ENCODE measurements around the gene OTOF. TPM values are rescaled to one million over a fixed set of nuclear protein-coding genes. Genes with fewer than 3 reads are reported as not detected.
A peak's percentile ranks its signal among the peaks of the same experiment; 100 is the strongest.

OTOF gene
- total RNA-seq, 1 donor = not detected

DNA sequence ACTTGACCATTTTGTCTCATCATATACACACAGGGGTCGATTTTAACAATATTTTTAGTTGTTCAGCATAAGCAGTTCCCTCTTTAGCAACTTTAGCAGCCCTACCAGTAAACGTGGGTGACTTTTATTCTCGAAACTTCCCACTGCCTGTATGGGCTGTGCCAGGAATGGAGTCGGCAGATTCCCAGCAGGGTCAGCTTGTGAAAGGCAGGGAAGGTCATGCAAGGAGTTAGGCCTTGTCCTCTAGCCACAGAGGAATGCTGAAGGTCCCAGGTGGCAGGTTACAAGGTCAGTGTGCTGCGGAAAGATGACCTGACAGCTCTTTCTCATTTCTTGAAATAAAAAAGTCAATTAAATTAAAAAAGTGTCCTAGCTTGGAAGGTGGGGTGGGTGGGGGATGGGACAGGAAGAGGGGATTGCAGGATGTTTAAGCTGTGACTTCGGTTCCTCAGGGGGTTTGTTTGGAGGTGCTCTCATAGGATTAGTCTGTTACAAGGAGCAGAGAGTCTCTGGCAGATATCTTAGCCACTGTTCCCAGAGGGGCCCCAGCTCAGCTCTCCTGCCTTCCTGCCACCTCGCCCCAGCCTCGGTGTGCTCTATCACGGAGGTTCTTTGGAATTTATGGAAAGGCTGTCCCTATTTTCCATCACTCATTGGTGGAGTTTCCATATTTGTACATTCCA, 54.8 kb downstream of the OTOF start:
- Histone ChIP-seq H3K4me2 (ENCODE audit: insufficient read depth, low read length) (no peak overlapping the region), H3K36me3 (ENCODE audit: insufficient read depth, low read length) (no peaks in the 10 kb centered on the region), H3K9me3 (ENCODE audit: low read depth, low read length) (no peaks in the 10 kb centered on the region), H2AFZ (ENCODE audit: low read length) (no peak overlapping the region), H3K4me1 (ENCODE audit: insufficient read depth, low read length) (no peaks in the 10 kb centered on the region), H3K27ac (ENCODE audit: low read depth, low read length) (no peak overlapping the region), H3K27me3 (ENCODE audit: insufficient read depth, low read length) (peaks cover 6% of the 10 kb centered on the region), H3K4me3 (ENCODE audit: insufficient read depth, low read length) (no peak overlapping the region), H4K20me1 (ENCODE audit: insufficient read depth, low read length) (no peaks in the 10 kb centered on the region), H3K79me2 (ENCODE audit: insufficient read depth, low read length) (no peaks in the 10 kb centered on the region)
- DNase-seq (ENCODE audit: insufficient read length, low spot score, missing footprints) = no peak
- TF ChIP-seq, protein P1, sequence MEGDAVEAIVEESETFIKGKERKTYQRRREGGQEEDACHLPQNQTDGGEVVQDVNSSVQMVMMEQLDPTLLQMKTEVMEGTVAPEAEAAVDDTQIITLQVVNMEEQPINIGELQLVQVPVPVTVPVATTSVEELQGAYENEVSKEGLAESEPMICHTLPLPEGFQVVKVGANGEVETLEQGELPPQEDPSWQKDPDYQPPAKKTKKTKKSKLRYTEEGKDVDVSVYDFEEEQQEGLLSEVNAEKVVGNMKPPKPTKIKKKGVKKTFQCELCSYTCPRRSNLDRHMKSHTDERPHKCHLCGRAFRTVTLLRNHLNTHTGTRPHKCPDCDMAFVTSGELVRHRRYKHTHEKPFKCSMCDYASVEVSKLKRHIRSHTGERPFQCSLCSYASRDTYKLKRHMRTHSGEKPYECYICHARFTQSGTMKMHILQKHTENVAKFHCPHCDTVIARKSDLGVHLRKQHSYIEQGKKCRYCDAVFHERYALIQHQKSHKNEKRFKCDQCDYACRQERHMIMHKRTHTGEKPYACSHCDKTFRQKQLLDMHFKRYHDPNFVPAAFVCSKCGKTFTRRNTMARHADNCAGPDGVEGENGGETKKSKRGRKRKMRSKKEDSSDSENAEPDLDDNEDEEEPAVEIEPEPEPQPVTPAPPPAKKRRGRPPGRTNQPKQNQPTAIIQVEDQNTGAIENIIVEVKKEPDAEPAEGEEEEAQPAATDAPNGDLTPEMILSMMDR (IDR thresholded peaks at IDR 0.05; ENCODE audit: extremely low read depth, low read depth, low read length) = no peak

DNA sequence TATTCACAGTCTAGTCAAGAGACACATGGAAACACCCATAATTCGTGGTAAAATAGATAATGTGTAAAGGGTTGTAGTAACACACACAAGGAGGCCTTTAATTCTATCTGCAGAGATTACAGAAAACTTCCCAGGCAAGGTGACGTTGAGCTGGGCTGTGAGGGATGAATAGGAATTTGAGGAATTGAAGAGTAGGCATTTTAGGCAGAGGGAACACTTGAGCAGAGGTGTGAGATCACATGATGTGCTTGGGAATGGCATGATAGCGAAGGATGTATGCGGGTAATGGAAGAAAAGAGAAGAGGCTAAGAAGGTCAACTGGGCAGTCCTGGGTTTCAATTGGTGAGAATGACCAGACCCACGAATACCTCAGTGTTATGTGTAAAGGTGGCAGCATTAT, 56.0 kb downstream of the OTOF start:
- peaks cover 6% of the 10 kb centered on the region for H3K27me3 ChIP-seq (ENCODE audit: insufficient read depth, low read length)
- no peak overlapping the region for H2AFZ ChIP-seq (ENCODE audit: low read length)
- no peaks in the 10 kb centered on the region for H3K36me3 ChIP-seq (ENCODE audit: insufficient read depth, low read length)

DNA sequence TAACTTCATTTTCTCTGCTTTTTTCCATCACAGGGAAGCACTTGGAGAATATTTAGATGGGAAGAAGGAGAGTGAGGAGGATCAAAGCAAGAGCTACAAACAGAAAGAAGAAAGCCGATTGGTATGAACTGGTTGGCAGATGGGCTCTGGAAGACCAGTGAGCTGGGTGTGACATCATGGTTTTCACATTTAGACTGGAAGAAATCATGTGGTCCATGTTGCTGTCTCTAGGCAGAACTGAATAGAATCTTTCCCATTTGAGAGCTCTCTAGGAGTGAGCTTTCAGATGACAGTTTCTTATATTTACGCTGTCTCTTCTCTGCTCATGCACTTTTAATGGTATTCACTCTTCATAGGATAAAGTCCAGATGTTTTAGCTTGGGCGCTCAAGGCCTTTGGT, 63.6 kb downstream of the OTOF start:
- DNase-seq (ENCODE audit: insufficient read length, low spot score, missing footprints) = no peak
- Histone ChIP-seq H3K4me2 (ENCODE audit: insufficient read depth, low read length) (no peak overlapping the region), H2AFZ (ENCODE audit: low read length) (no peak overlapping the region), H3K79me2 (ENCODE audit: insufficient read depth, low read length) (no peaks in the 10 kb centered on the region), H3K27me3 (ENCODE audit: insufficient read depth, low read length) (no peaks in the 10 kb centered on the region), H3K27ac (ENCODE audit: low read depth, low read length) (no peak overlapping the region), H3K4me1 (ENCODE audit: insufficient read depth, low read length) (no peaks in the 10 kb centered on the region), H3K36me3 (ENCODE audit: insufficient read depth, low read length) (no peaks in the 10 kb centered on the region), H3K4me3 (ENCODE audit: insufficient read depth, low read length) (no peak overlapping the region), H3K9me3 (ENCODE audit: low read depth, low read length) (no peaks in the 10 kb centered on the region), H4K20me1 (ENCODE audit: insufficient read depth, low read length) (no peaks in the 10 kb centered on the region)
- TF ChIP-seq, protein P1 (IDR thresholded peaks at IDR 0.05; ENCODE audit: extremely low read depth, low read depth, low read length) = no peak

More for the DNA sequence above, 56.0 kb downstream of the OTOF start:
- Histone ChIP-seq H4K20me1 (ENCODE audit: insufficient read depth, low read length) (no peaks in the 10 kb centered on the region), H3K4me2 (ENCODE audit: insufficient read depth, low read length) (no peak overlapping the region), H3K79me2 (ENCODE audit: insufficient read depth, low read length) (no peaks in the 10 kb centered on the region), H3K4me1 (ENCODE audit: insufficient read depth, low read length) (no peaks in the 10 kb centered on the region), H3K4me3 (ENCODE audit: insufficient read depth, low read length) (no peak overlapping the region), H3K27ac (ENCODE audit: low read depth, low read length) (no peak overlapping the region), H3K9me3 (ENCODE audit: low read depth, low read length) (no peaks in the 10 kb centered on the region)
- TF ChIP-seq, protein P1 (IDR thresholded peaks at IDR 0.05; ENCODE audit: extremely low read depth, low read depth, low read length) = no peak
- DNase-seq (ENCODE audit: insufficient read length, low spot score, missing footprints) = no peak

DNA sequence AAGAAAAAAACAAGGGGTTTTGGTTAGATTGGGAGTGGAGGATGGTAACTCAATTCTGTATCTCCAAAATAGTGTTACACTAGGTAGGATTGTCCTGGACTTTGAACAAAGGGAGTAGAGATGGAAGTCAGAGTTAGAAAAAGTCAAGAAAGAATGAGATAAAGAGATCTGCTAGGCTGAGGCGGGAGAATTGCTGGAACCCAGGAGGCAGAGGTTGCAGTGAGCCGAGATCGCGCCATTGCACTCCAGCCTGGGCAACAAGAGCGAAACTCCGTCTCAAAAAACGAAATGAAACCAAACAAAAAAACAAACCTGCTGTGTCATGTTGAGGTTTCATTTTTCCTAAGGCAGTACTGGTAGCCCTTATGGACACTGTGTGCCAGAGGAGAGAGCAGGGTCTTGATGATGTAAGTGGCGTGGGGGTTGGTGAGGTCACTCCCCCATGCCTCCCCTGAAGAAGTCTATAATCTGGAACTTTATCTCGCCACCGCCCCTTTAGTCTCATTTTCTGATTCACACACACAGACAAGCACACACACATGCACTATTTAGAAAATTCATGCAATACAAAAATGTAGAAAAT, 65.7 kb downstream of the OTOF start:
- Histone ChIP-seq H3K4me1 (ENCODE audit: insufficient read depth, low read length) (no peaks in the 10 kb centered on the region), H3K79me2 (ENCODE audit: insufficient read depth, low read length) (no peaks in the 10 kb centered on the region), H3K9me3 (ENCODE audit: low read depth, low read length) (no peaks in the 10 kb centered on the region), H3K36me3 (ENCODE audit: insufficient read depth, low read length) (no peaks in the 10 kb centered on the region), H3K27ac (ENCODE audit: low read depth, low read length) (no peak overlapping the region), H4K20me1 (ENCODE audit: insufficient read depth, low read length) (no peaks in the 10 kb centered on the region), H3K4me3 (ENCODE audit: insufficient read depth, low read length) (no peak overlapping the region), H3K27me3 (ENCODE audit: insufficient read depth, low read length) (peaks cover 7% of the 10 kb centered on the region), H3K4me2 (ENCODE audit: insufficient read depth, low read length) (peak overlapping the region; percentile 25), H2AFZ (ENCODE audit: low read length) (peak overlapping the region; percentile 54)
- TF ChIP-seq, protein P1 (IDR thresholded peaks at IDR 0.05; ENCODE audit: extremely low read depth, low read depth, low read length) = no peak
- no peak for DNase-seq (ENCODE audit: insufficient read length, low spot score, missing footprints)

Measured in osteoblast (primary cell).